LNCAP (cell line): ENCODE measurements around the gene PTPRK.

ENCODE experiments used
- CTCF ChIP-seq: fragments of 450-650 bp; IDR thresholded peaks from 2 replicates; pipeline ENCODE4 v1.5.1; 2017; ENCODE audit warnings: mild to moderate bottlenecking

PTPRK gene

GRCh38 chr6:128039543-128039942, 480.9 kb downstream of the PTPRK start:
- TF ChIP-seq CTCF: no peak

GRCh38 chr6:128036808-128037570, 483.4 kb downstream of the PTPRK start:
- no peak for TF ChIP-seq CTCF

- TF ChIP-seq CTCF: no peak
Measured at GRCh38 chr6:128033156-128033555, 487.2 kb downstream of the PTPRK start.

- no peak for TF ChIP-seq CTCF
Measured at GRCh38 chr6:128032042-128032441, 488.4 kb downstream of the PTPRK start.

- TF ChIP-seq CTCF: no peak
Measured at GRCh38 chr6:128029826-128030225, 490.6 kb downstream of the PTPRK start.

- no peak for TF ChIP-seq CTCF
Measured at GRCh38 chr6:128028183-128028582, 492.2 kb downstream of the PTPRK start.

- TF ChIP-seq CTCF: no peak
Measured at GRCh38 chr6:128025478-128025877, 494.9 kb downstream of the PTPRK start.

GRCh38 chr6:128024969-128025368, 495.4 kb downstream of the PTPRK start:
- no peak for TF ChIP-seq CTCF
